ENCODE results near the gene CDON.

DNA sequence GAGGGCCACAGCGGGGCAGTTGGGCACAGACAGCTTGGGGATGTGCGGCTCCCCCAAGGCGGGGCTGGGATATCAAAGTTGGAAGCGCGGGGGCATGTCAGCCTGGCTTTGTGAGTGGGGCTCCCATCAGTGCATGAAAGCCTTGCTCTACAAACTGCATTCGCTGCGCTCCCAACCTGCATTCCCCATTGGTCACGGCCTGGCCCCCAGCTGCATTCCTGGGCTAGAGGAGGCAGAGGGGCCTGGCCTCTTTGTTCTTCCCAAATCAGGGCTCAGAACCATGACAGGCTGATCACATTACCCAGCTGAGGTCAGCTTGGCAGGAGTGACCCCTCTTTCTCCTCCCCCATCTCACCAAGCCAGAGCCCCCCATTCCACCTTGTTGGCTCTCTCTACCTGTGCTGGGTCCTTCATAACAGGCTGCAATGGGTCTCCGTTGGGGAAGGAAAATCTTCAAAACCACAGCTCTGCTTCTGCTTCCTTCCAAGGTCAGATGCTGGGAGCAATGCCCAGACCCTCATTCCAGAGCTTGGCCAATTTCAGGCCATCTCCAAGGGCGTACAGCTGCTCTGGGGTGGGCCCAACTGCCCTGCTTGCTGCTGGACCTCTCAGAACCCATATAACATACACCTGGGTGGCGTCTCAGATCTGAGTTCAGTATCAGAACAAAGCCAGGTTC, 38.7 kb upstream of the CDON start:
- TF ChIP-seq, protein P1, sequence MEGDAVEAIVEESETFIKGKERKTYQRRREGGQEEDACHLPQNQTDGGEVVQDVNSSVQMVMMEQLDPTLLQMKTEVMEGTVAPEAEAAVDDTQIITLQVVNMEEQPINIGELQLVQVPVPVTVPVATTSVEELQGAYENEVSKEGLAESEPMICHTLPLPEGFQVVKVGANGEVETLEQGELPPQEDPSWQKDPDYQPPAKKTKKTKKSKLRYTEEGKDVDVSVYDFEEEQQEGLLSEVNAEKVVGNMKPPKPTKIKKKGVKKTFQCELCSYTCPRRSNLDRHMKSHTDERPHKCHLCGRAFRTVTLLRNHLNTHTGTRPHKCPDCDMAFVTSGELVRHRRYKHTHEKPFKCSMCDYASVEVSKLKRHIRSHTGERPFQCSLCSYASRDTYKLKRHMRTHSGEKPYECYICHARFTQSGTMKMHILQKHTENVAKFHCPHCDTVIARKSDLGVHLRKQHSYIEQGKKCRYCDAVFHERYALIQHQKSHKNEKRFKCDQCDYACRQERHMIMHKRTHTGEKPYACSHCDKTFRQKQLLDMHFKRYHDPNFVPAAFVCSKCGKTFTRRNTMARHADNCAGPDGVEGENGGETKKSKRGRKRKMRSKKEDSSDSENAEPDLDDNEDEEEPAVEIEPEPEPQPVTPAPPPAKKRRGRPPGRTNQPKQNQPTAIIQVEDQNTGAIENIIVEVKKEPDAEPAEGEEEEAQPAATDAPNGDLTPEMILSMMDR (IDR thresholded peaks at IDR 0.05 in 4 of 5, conservative IDR thresholded peaks at IDR 0.05 in 1 of 5): no peak
- no peak for TF ChIP-seq POLR2A (IDR thresholded peaks at IDR 0.05)

Data from gastrocnemius medialis (tissue), 4 donors.